Testis (tissue), 3 donors: ENCODE measurements around the gene ITPR2. TPM values are rescaled to one million over a fixed set of nuclear protein-coding genes. Genes with fewer than 3 reads are reported as not detected.
"Not testable (repeated sequence)": the region's sequence is repeated elsewhere in the genome, so short reads cannot be mapped to it uniquely, and the experiment has no call there.

Experiments used
- DNase-seq: peaks from one replicate; pipeline ENCODE4 v3.0.0-alpha.2; 2019
- H3K27ac ChIP-seq, 2 donors: fragments of 200-600 bp; sonication (generic); one replicate each; pipeline ENCODE4 v1.5.1; 2019
- H3K27me3 ChIP-seq: fragments of 200-600 bp; sonication (generic); one replicate; pipeline ENCODE4 v1.5.1; 2019
- H3K36me3 ChIP-seq: fragments of 200-600 bp; sonication (generic); one replicate; pipeline ENCODE4 v1.5.1; 2017; ENCODE audit warnings: low read depth; ENCODE audit errors: missing control alignments
- H3K4me1 ChIP-seq: fragments of 200-600 bp; sonication (generic); one replicate; pipeline ENCODE4 v1.5.1; 2019
- H3K4me3 ChIP-seq, 2 donors: fragments of 200-600 bp; sonication (generic); one replicate each; pipeline ENCODE4 v1.5.1; 2017 to 2019
- H3K9me3 ChIP-seq: fragments of 200-600 bp; sonication (generic); one replicate; pipeline ENCODE4 v1.5.1; 2017
- CTCF ChIP-seq, 3 experiments: fragments of 450-650 bp in 2 of 3; fragments of 200-600 bp in 1 of 3; sonication (generic) in 1 of 3; IDR thresholded peaks; one replicate each; pipeline ENCODE4 v1.5.1; 2016 to 2019; ENCODE audit warnings: antibody characterized with exemption in 3 of 3, mild to moderate bottlenecking in 2 of 3, moderate library complexity in 1 of 3
- POLR2A ChIP-seq: fragments of 450-650 bp; IDR thresholded peaks from one replicate; pipeline ENCODE4 v1.6.1; 2017; ENCODE audit warnings: antibody characterized with exemption, mild to moderate bottlenecking, moderate library complexity
- WGBS, 2 donors: methylation state at CpG; one replicate each; pipeline ENCODE4 v1.1.5; 2018; 5-methylcytosine and 5-hydroxymethylcytosine counted together
- intact Hi-C: fragments of 100-400 bp; cut with DNase I; formaldehyde crosslinking; loops from one replicate; pipeline ENCODE4 v1.15.1; 2023; ENCODE audit warnings: low total_unique reads
- polyA plus RNA-seq: library from polyadenylated mRNA; stranded (reverse); fragments of 350-450 nt; fragmentation: Illumina TruSeq; extraction: RNeasy Lipid Tissue Mini Kit (QIAGEN cat#74804); gene quantifications from one replicate; pipeline ENCODE4 v1.2.3, GENCODE V29; 2014; ENCODE audit warnings: low read depth, low replicate concordance; ENCODE audit not compliant: insufficient read depth
- total RNA-seq, 2 donors: library from RNA; depleted of rRNA; stranded (reverse); fragments of >200 nt; gene quantifications; one replicate each; pipeline ENCODE4 v1.2.3, GENCODE V29; 2016

The ITPR2 gene
- total and polyA plus RNA-seq, 3 donors from 2014 or later: 4.9 to 60.6 (median 56.9) TPM

GRCh38 chr12:26646571-26646970, 186.4 kb downstream of the ITPR2 start:
- WGBS, 2 donors: 78 to 86% methylated on average over 2 of the region's 2 CpGs
- no peaks in the 10 kb centered on the region for H3K36me3 ChIP-seq

GRCh38 chr12:26644376-26644775, 188.6 kb downstream of the ITPR2 start:
- WGBS, 2 donors: 90 to 91% methylated on average over 2 to 3 of the region's 3 CpGs

More at GRCh38 chr12:26646571-26646970, 186.4 kb downstream of the ITPR2 start:
- intact Hi-C loops: no loop called here
- Histone ChIP-seq H3K27me3 (no peaks in the 10 kb centered on the region), H3K9me3 (no peaks in the 10 kb centered on the region), H3K4me3 (no peak overlapping the region), H3K4me1 (no peaks in the 10 kb centered on the region), H3K27ac (no peak overlapping the region)
- TF ChIP-seq CTCF (IDR thresholded peaks at IDR 0.05) (no peak), POLR2A (no peak)
- no peak for DNase-seq

GRCh38 chr12:26643532-26644315, 189.3 kb downstream of the ITPR2 start:
- no peaks in the 10 kb centered on the region for H3K4me1 ChIP-seq

More at GRCh38 chr12:26644376-26644775, 188.6 kb downstream of the ITPR2 start:
- H3K4me1 ChIP-seq, H3K27ac ChIP-seq, H3K9me3 ChIP-seq, H3K4me3 ChIP-seq, intact Hi-C loops, DNase-seq, H3K36me3 ChIP-seq, H3K27me3 ChIP-seq: not testable (repeated sequence)

GRCh38 chr12:26642361-26642760, 190.6 kb downstream of the ITPR2 start:
- no peak for DNase-seq
- WGBS, 2 donors: 71 to 73% methylated on average over 2 of the region's 2 CpGs
- H3K27ac ChIP-seq: no peak overlapping the region

More at GRCh38 chr12:26643532-26644315, 189.3 kb downstream of the ITPR2 start:
- Histone ChIP-seq H3K36me3 (no peaks in the 10 kb centered on the region), H3K9me3 (no peaks in the 10 kb centered on the region), H3K27me3 (no peaks in the 10 kb centered on the region), H3K27ac (no peak overlapping the region), H3K4me3 (no peak overlapping the region)
- TF ChIP-seq POLR2A (no peak), CTCF (IDR thresholded peaks at IDR 0.05) (no peak)
- intact Hi-C loops: no loop called here
- no peak for DNase-seq
- WGBS, 2 donors: 86 to 92% methylated on average over 4 of the region's 4 CpGs

More at GRCh38 chr12:26642361-26642760, 190.6 kb downstream of the ITPR2 start:
- intact Hi-C loops: no loop called here
- TF ChIP-seq CTCF (IDR thresholded peaks at IDR 0.05): no peak
- no peak for TF ChIP-seq POLR2A
- Histone ChIP-seq H3K4me1 (no peaks in the 10 kb centered on the region), H3K27me3 (no peaks in the 10 kb centered on the region), H3K9me3 (no peaks in the 10 kb centered on the region), H3K4me3 (no peak overlapping the region), H3K36me3 (no peaks in the 10 kb centered on the region)
